GM19328 (cell line): ENCODE results near the gene SRD5A1.
"Not testable (repeated sequence)": the region's sequence is repeated elsewhere in the genome, so short reads cannot be mapped to it uniquely, and the experiment has no call there.

Source experiments
- ATAC-seq: cut with Tn5 transposase; IDR thresholded peaks from one replicate; pipeline ENCODE4 v1.9.1; 2021; ENCODE audit warnings: mild to moderate bottlenecking, moderate library complexity; ENCODE audit not compliant: unreplicated experiment

SRD5A1 gene

GRCh38 chr5:6638236-6638635 lies 5.0 kb downstream of the SRD5A1 start:
- ATAC-seq = no peak

- ATAC-seq = no peak
Observed at GRCh38 chr5:6642655-6643054, 9.4 kb downstream of the SRD5A1 start.

- ATAC-seq = no peak
Observed at GRCh38 chr5:6644794-6645241, 11.6 kb downstream of the SRD5A1 start.

- not testable (repeated sequence) for ATAC-seq
Observed at GRCh38 chr5:6645571-6646362, 12.5 kb downstream of the SRD5A1 start.

- no peak for ATAC-seq
Observed at GRCh38 chr5:6649186-6649585, 15.9 kb downstream of the SRD5A1 start.

DNA sequence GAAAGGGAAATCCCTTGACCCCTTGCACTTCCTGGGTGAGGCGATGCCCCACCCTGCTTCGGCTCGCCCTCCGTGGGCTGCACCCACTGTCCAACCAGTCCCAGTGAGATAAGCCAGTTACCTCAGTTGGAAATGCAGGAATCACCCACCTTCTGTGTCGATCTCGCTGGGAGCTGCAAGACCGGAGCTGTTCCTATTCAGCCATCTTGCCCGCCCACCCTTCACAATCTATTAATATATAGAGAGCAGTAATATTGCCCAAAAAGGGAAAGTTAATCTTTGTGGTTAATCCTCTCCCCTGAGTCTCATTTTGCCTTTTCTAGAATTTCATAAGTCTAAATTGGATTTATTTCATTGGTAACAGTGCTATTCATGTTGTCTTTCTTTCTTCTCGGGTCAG lies 16.4 kb downstream of the SRD5A1 start:
- no peak for ATAC-seq

GRCh38 chr5:6652025-6652424 lies 18.8 kb downstream of the SRD5A1 start:
- peak; percentile 74 for ATAC-seq

GRCh38 chr5:6655432-6655831 lies 22.2 kb downstream of the SRD5A1 start:
- ATAC-seq = no peak

DNA sequence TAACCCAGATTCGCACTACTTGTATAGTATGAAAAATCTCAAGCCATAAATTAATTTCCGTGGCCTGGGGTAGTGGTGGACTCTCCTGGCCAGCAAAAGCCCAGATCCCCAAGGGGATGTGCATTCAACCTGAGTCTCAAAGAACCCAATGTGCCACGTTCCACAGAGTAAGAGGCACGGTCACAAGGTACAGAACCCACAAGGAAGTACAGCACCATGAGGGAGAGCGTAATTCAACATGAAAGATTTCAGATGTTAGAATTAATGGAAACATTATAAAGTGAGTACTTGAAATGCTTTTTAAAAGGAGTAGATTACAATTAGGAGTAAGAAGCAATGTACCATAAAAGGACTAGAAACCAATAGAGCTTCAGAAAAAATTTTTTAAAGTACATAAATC lies 23.4 kb downstream of the SRD5A1 start:
- ATAC-seq = no peak

DNA sequence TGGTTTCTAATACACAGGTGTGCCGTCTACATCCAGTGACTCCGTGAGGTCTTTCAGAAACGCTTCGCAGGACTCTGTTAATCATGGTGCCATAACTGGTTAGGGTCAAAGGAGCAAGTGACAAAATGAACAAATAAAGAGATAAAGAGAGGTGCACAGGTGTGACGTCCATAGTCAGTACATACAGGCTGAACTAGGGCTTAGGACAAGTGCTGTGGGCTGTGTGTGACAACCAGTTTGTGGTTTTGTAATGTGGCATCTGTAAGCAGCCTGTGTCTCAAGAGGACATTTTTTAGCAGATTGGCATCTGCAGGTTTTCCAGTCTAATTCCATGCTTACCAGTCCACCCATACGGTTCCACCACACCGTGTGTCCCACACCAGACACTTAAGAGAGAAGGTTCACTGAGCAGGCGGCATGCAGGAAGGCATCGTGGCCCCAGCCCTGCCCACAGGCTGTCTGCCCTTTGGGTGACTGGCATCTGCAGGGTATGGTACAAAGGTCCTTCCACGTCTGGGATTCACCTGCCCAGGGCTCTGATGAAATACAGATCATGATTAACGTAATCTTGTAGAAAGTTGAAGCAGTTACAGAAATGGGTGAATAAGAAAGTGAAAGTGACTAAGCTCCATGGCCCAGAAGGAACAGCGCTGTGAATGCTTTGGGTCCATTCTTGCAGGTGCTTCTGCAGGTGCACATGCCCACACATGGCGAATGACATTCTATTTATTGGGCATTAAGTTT lies 26.9 kb downstream of the SRD5A1 start:
- ATAC-seq = peak; percentile 85

DNA sequence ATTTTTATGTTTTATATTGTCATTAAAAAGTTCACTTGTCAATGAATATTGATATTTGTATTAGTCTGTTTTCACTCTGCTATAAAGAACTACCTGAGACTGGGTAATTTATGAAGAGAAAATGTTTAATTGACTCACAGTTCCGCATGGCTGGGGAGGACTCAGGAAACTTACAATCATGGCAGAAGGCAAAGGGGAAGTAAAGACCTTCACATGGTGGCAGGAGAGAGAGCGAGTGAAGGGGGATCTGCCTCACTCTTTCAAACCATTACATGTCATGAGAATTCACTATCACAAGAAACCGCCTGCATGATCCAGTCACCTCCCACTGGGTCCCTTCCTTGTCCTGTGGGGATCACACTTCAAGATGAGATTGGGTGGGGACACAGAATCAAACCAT lies 27.4 kb downstream of the SRD5A1 start:
- ATAC-seq = peak; percentile 53

- ATAC-seq = no peak
Observed at GRCh38 chr5:6666762-6667161, 33.5 kb downstream of the SRD5A1 start.

DNA sequence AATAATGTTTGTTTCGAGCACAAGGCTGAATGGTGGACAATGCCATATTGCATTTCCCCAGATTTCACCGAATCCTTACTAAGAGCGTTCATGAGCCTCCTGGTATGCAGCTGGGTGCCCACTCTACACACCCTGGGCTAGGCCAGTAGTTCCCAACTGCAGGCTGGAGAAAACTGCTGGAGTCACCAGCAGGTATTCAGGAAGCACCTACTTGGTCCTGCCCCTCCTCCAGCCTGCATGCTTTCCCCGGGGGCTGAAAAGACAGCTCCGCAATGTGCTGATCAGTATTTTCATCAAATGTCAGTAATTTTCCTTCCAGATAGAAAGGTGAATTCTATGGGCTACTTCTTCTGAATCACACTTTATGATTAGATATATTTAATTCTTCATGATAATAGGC lies 34.4 kb downstream of the SRD5A1 start:
- ATAC-seq = no peak

DNA sequence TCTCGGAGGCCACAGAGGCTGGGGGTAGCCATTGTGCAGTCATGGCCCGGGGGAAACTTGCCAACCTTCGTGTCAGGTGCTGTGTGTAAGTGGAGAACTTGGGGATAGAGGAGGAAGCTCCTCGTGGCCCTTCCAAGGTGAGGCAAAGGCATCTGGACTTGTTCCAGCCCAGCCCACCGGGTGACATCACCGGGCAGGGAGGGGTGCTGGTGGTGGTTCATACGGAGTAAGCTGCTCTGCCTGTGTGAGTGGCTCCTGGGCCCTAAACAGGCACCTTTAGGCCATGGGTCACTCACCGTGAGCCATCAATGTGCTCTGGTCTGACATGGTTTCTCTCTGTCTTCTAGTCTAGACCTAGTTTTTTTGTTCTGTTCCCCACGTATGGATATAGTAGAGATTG lies 35.5 kb downstream of the SRD5A1 start:
- not testable (repeated sequence) for ATAC-seq

- ATAC-seq = no peak
Observed at GRCh38 chr5:6673031-6673430, 39.8 kb downstream of the SRD5A1 start.

DNA sequence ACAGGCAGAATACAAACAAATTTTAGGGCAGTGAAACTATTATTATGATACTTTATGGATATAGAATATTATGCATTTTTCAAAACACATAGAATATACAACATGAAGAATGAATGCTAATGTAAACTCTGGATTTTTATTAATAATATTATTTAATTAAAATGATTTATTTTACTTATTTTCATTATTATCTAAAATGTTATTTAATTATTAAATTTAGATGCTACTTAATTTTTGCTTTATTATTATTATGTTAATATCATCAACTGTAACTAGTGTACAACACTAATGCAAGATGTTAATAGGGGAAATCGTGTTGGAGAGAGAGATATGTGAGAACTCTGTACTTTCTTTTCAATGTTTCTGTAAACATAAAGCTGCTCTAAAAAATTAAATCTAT lies 40.7 kb downstream of the SRD5A1 start:
- no peak for ATAC-seq

DNA sequence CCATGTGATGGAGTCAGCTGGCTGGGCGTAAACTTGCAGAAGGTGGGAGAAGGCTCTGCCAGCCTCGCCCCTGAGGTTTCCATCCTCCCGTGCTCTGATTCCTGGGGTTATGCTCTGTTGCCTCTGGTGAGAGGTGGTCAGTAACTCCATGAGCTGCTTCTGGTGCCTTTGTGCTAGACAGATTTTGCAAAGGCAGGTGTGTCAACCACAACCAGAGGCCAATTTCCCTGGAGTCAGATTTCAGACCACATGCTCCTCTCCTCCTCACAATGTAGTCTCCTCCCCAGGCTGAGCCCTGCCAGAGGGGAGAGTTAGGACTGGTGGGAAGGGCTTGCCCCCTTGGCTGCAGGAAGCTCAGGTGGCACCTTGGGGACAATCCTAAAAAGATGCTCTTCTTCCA lies 41.2 kb downstream of the SRD5A1 start:
- ATAC-seq = no peak

GRCh38 chr5:6674886-6675285 lies 41.6 kb downstream of the SRD5A1 start:
- ATAC-seq = no peak

DNA sequence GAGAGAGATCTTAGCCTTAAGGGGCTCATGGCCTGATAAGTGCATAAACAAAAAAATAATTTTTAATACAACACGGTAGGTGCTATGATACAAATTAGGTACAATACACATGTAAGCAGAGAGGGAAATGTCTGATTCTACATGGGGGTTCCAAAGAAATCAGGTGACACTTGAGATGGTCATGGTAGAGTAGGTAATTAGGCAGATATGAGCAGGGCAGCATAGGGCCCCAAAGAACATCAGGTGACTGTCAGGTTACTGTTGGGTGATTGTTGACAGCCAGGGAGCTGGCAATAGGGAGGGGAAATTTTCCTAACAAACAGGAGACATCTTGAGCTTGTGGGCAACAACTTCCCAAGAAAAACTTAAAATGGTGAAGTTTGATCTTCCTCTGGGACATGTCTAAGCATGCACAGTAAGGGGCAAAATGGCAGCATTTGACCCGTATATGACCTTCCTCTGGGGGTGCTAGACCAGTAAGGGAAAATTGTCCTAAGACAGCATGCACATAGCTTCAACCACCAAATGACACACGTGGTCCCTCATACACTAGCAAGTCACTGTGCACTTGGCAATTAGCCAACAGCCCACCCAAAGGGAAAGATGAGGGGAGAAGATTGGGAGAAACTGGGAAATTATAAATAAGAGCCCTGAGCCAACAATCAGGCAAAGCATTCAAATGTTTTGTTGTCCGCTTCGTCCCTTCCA lies 42.7 kb downstream of the SRD5A1 start:
- ATAC-seq = no peak

DNA sequence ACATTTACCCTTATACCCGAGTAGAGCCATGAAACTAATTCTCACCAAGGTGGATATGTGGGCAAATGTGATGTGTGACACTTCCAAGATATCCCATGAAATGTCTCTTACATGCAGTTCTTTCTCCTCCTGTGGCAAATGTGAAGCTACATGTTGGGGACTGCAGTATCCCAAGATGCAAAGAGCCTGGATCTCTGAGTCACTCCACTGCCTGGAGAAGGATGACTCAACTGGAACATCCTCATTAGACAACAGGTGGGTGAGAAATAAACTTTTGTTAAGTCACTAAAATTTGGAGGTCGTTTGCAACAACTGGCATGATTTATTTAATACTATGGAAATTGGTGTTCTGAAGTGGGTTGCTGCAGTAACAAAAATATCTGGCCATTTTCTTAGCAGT lies 43.5 kb downstream of the SRD5A1 start:
- no peak for ATAC-seq

DNA sequence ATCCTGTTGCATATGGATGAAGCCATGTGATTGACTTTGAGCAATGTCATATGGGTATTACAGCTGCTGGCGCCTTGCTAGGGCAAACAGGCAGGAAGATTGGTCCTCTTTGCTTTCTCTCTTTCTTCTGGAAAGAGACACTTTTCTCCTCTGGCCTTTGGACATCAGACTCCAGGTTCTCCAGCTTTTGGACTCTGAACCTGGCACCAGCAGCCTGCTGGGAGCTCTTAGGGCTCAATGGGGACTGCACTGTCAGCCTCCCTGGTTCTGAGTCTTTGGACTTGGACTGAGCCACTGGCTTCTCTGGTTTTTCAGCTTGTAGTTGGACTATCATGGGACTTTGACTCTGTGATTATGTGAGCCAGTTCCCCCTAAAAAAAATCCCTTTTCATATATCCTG lies 45.1 kb downstream of the SRD5A1 start:
- no peak for ATAC-seq

DNA sequence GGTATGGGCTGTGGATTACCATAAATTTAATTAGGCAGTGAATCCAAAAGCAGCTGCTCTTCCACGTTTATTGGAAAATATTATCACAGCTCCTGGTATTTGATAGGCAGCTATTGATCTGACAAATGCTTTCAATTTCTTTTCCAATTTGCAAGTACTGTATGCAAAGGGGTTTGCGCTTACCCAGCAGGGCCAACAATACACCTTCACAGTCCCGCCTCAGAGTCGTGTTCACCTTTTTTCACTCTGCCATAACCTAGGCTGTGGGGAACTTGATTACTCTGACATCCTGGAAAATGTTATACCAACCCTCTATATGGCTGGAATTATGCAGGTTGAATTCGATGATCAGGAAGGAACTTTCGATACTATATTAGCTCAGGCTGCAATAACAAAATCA lies 47.7 kb downstream of the SRD5A1 start:
- no peak for ATAC-seq
